ENCODE results near the gene RXFP2.

The RXFP2 gene

GRCh38 chr13:31767175-31767900, 28.0 kb downstream of the RXFP2 start:
- no peak for DNase-seq (ENCODE audit: low read depth)

GRCh38 chr13:31768351-31768750, 29.0 kb downstream of the RXFP2 start:
- DNase-seq (ENCODE audit: low read depth) = no peak

GRCh38 chr13:31769575-31769974, 30.2 kb downstream of the RXFP2 start:
- no peak for DNase-seq (ENCODE audit: low read depth)

- no peak for DNase-seq (ENCODE audit: low read depth)
Measured at GRCh38 chr13:31772231-31772630, 32.9 kb downstream of the RXFP2 start.

- DNase-seq (ENCODE audit: low read depth) = no peak
Measured at GRCh38 chr13:31773538-31773937, 34.2 kb downstream of the RXFP2 start.

- DNase-seq (ENCODE audit: low read depth) = no peak
Measured at GRCh38 chr13:31774186-31774750, 34.9 kb downstream of the RXFP2 start.

- DNase-seq (ENCODE audit: low read depth) = no peak
Measured at GRCh38 chr13:31775148-31775547, 35.8 kb downstream of the RXFP2 start.

GRCh38 chr13:31775686-31776085, 36.4 kb downstream of the RXFP2 start:
- DNase-seq (ENCODE audit: low read depth) = no peak

- no peak for DNase-seq (ENCODE audit: low read depth)
Measured at GRCh38 chr13:31781064-31781463, 41.7 kb downstream of the RXFP2 start.

GRCh38 chr13:31786011-31786410, 46.7 kb downstream of the RXFP2 start:
- no peak for DNase-seq (ENCODE audit: low read depth)

- DNase-seq (ENCODE audit: low read depth) = no peak
Measured at GRCh38 chr13:31790992-31791391, 51.7 kb downstream of the RXFP2 start.

GRCh38 chr13:31793246-31793645, 53.9 kb downstream of the RXFP2 start:
- DNase-seq (ENCODE audit: low read depth) = no peak

GRCh38 chr13:31794452-31794851, 55.1 kb downstream of the RXFP2 start:
- no peak for DNase-seq (ENCODE audit: low read depth)

GRCh38 chr13:31797154-31797775, 57.9 kb downstream of the RXFP2 start:
- DNase-seq (ENCODE audit: low read depth) = no peak

- no peak for DNase-seq (ENCODE audit: low read depth)
Measured at GRCh38 chr13:31798189-31798588, 58.9 kb downstream of the RXFP2 start.

- no peak for DNase-seq (ENCODE audit: low read depth)
Measured at GRCh38 chr13:31801088-31801487, 61.8 kb downstream of the RXFP2 start.

GRCh38 chr13:31803311-31803710, 64.0 kb downstream of the RXFP2 start:
- DNase-seq (ENCODE audit: low read depth) = no peak

- DNase-seq (ENCODE audit: low read depth) = no peak
Measured at GRCh38 chr13:31805841-31806240, 66.5 kb downstream of the RXFP2 start.

- no peak for DNase-seq (ENCODE audit: low read depth)
Measured at GRCh38 chr13:31807090-31807541, 67.8 kb downstream of the RXFP2 start.

- DNase-seq (ENCODE audit: low read depth) = no peak
Measured at GRCh38 chr13:31814536-31814935, 75.2 kb downstream of the RXFP2 start.

- DNase-seq (ENCODE audit: low read depth) = no peak
Measured at GRCh38 chr13:31815361-31816144, 76.2 kb downstream of the RXFP2 start.

GRCh38 chr13:31818236-31818635, 78.9 kb downstream of the RXFP2 start:
- DNase-seq (ENCODE audit: low read depth) = no peak
